Upper lobe of left lung (tissue), 4 donors: ENCODE measurements around the gene PPP2R2B.

Experiments used
- EP300 ChIP-seq, 4 donors: sonication (generic); formaldehyde crosslinking; IDR thresholded peaks; one replicate each; pipeline ENCODE4 v1.5.1; 2017; ENCODE audit warnings: antibody characterized with exemption in 4 of 4, control low read depth in 2 of 4
- TF ChIP-seq, protein P1 (sequence below), 6 experiments: fragments of 450-650 bp in 4 of 6; fragments of 200-600 bp in 2 of 6; sonication (generic) in 2 of 6; IDR thresholded peaks; one replicate each; pipeline ENCODE4 v1.5.1; 2016 to 2019; ENCODE audit warnings: antibody characterized with exemption in 6 of 6

- TF ChIP-seq, protein P1, sequence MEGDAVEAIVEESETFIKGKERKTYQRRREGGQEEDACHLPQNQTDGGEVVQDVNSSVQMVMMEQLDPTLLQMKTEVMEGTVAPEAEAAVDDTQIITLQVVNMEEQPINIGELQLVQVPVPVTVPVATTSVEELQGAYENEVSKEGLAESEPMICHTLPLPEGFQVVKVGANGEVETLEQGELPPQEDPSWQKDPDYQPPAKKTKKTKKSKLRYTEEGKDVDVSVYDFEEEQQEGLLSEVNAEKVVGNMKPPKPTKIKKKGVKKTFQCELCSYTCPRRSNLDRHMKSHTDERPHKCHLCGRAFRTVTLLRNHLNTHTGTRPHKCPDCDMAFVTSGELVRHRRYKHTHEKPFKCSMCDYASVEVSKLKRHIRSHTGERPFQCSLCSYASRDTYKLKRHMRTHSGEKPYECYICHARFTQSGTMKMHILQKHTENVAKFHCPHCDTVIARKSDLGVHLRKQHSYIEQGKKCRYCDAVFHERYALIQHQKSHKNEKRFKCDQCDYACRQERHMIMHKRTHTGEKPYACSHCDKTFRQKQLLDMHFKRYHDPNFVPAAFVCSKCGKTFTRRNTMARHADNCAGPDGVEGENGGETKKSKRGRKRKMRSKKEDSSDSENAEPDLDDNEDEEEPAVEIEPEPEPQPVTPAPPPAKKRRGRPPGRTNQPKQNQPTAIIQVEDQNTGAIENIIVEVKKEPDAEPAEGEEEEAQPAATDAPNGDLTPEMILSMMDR (IDR thresholded peaks at IDR 0.05): no peak
- no peak for TF ChIP-seq EP300 (IDR thresholded peaks at IDR 0.05)
These were observed 31.7 kb upstream of the PPP2R2B start for GRCh38 chr5:146910239-146910638.
